Smooth muscle cell (in vitro differentiated cells): ENCODE results near the gene ABCG5. TPM values are rescaled to one million over a fixed set of nuclear protein-coding genes. Genes with fewer than 3 reads are reported as not detected.

Experiments
- DNase-seq: peaks from one replicate; lab custom pipeline; 2025; ENCODE audit not compliant: unreplicated experiment; lab: John Stamatoyannopoulos, UW
- H2AFZ ChIP-seq: fragments of 200-600 bp; sonication (generic); 2 replicates; pipeline ENCODE4 v1.6.0; 2016; ENCODE audit warnings: antibody characterized with exemption, low read depth, mild to moderate bottlenecking
- H3F3A ChIP-seq: fragments of 200-600 bp; sonication (generic); 2 replicates; pipeline ENCODE4 v1.6.0; 2017; ENCODE audit warnings: antibody characterized with exemption, low read depth
- H3K27ac ChIP-seq: fragments of 200-600 bp; sonication (generic); 2 replicates; pipeline ENCODE4 v1.5.1; 2016; ENCODE audit warnings: low read depth, mild to moderate bottlenecking
- H3K27me3 ChIP-seq: fragments of 200-600 bp; sonication (generic); 2 replicates; pipeline ENCODE4 v1.6.1; 2016; ENCODE audit warnings: low read depth, mild to moderate bottlenecking
- H3K36me3 ChIP-seq: fragments of 200-600 bp; sonication (generic); 2 replicates; pipeline ENCODE4 v1.5.1; 2016; ENCODE audit warnings: low read depth
- H3K4me1 ChIP-seq: fragments of 200-600 bp; sonication (generic); 2 replicates; pipeline ENCODE4 v1.5.1; 2016; ENCODE audit warnings: low read depth
- H3K4me2 ChIP-seq: fragments of 200-600 bp; sonication (generic); 2 replicates; pipeline ENCODE4 v1.6.0; 2016; ENCODE audit warnings: mild to moderate bottlenecking
- H3K4me3 ChIP-seq: fragments of 200-600 bp; sonication (generic); 2 replicates; pipeline ENCODE4 v1.5.1; 2016; ENCODE audit warnings: mild to moderate bottlenecking
- H3K79me2 ChIP-seq: fragments of 200-600 bp; sonication (generic); 2 replicates; pipeline ENCODE4 v1.6.0; 2016; ENCODE audit warnings: low read depth, mild to moderate bottlenecking
- H3K9ac ChIP-seq: fragments of 200-600 bp; sonication (generic); 2 replicates; pipeline ENCODE4 v1.6.0; 2016; ENCODE audit warnings: low read depth
- H3K9me3 ChIP-seq: fragments of 200-600 bp; sonication (generic); replicated peaks from 2 replicates; pipeline ENCODE4 v1.5.1; 2016; ENCODE audit warnings: low read depth
- H4K20me1 ChIP-seq: fragments of 200-600 bp; sonication (generic); 2 replicates; pipeline ENCODE4 v1.6.0; 2016; ENCODE audit warnings: low read depth
- CTCF ChIP-seq: fragments of 200-600 bp; sonication (generic); IDR thresholded peaks from 2 replicates; pipeline ENCODE4 v1.5.1; 2017; ENCODE audit warnings: borderline replicate concordance, mild to moderate bottlenecking, antibody characterized with exemption; ENCODE audit not compliant: insufficient read depth, poor library complexity, severe bottlenecking
- WGBS: methylation state at CpG from one replicate; pipeline ENCODE4 v1.1.7; 2016; ENCODE audit warnings: low lambda C conversion rate; 5-methylcytosine and 5-hydroxymethylcytosine counted together
- polyA plus RNA-seq: library from polyadenylated mRNA; unstranded; fragments of >200 nt; fragmentation: Nextera tagmentation; extraction: Ambion mirVana; gene quantifications from 2 replicates; pipeline ENCODE4 v1.2.1, GENCODE V29; 2016
- total RNA-seq: library from RNA; depleted of rRNA; stranded (reverse); fragments of >200 nt; gene quantifications from 2 replicates; pipeline ENCODE4 v1.2.3, GENCODE V29; 2014

Gene ABCG5
- total and polyA plus RNA-seq, 2 experiments from 2014 or later = not detected

- no peak for DNase-seq
- H3F3A ChIP-seq = no peaks in the 10 kb centered on the region
- no peak overlapping the region for H3K9ac ChIP-seq
- H2AFZ ChIP-seq = no peak overlapping the region
- H3K79me2 ChIP-seq = no peaks in the 10 kb centered on the region
- no peaks in the 10 kb centered on the region for H4K20me1 ChIP-seq
- no peaks in the 10 kb centered on the region for H3K4me1 ChIP-seq
- WGBS = 94% methylated on average over 5 of the region's 5 CpGs
- H3K27me3 ChIP-seq = no peaks in the 10 kb centered on the region
- TF ChIP-seq CTCF = no peak
- H3K9me3 ChIP-seq = no peaks in the 10 kb centered on the region
- no peak overlapping the region for H3K4me3 ChIP-seq
- H3K36me3 ChIP-seq = peaks cover 5% of the 10 kb centered on the region
- no peak overlapping the region for H3K4me2 ChIP-seq
- H3K27ac ChIP-seq = no peak overlapping the region
Observed at GRCh38 chr2:43884689-43885088, 46.0 kb upstream of the ABCG5 start.

GRCh38 chr2:43882312-43882711, 43.7 kb upstream of the ABCG5 start:
- Histone ChIP-seq H3K9ac (no peak overlapping the region), H4K20me1 (no peaks in the 10 kb centered on the region), H3K4me2 (no peak overlapping the region), H3K36me3 (no peaks in the 10 kb centered on the region), H3K4me1 (no peaks in the 10 kb centered on the region), H3K79me2 (no peaks in the 10 kb centered on the region), H2AFZ (no peak overlapping the region), H3F3A (no peaks in the 10 kb centered on the region), H3K27ac (no peak overlapping the region), H3K9me3 (no peaks in the 10 kb centered on the region), H3K4me3 (no peak overlapping the region), H3K27me3 (no peaks in the 10 kb centered on the region)
- WGBS = 89% methylated on average over 4 of the region's 4 CpGs
- no peak for DNase-seq
- no peak for TF ChIP-seq CTCF

- H2AFZ ChIP-seq = no peak overlapping the region
- no peak for DNase-seq
- WGBS = 93% methylated on average over 5 of the region's 5 CpGs
- TF ChIP-seq CTCF = no peak
- no peak overlapping the region for H3K4me3 ChIP-seq
- no peaks in the 10 kb centered on the region for H3K79me2 ChIP-seq
- H4K20me1 ChIP-seq = no peaks in the 10 kb centered on the region
- H3K9me3 ChIP-seq = no peaks in the 10 kb centered on the region
- H3K4me2 ChIP-seq = no peak overlapping the region
- H3K27ac ChIP-seq = no peak overlapping the region
- H3K27me3 ChIP-seq = no peaks in the 10 kb centered on the region
- no peaks in the 10 kb centered on the region for H3K36me3 ChIP-seq
- H3K9ac ChIP-seq = no peak overlapping the region
- H3K4me1 ChIP-seq = no peaks in the 10 kb centered on the region
- no peaks in the 10 kb centered on the region for H3F3A ChIP-seq
Observed at GRCh38 chr2:43880952-43881351, 42.3 kb upstream of the ABCG5 start.

- H3K79me2 ChIP-seq = no peaks in the 10 kb centered on the region
- TF ChIP-seq CTCF = no peak
- H3K27ac ChIP-seq = no peak overlapping the region
- H3F3A ChIP-seq = no peaks in the 10 kb centered on the region
- no peak overlapping the region for H3K9ac ChIP-seq
- no peaks in the 10 kb centered on the region for H3K27me3 ChIP-seq
- no peaks in the 10 kb centered on the region for H4K20me1 ChIP-seq
- WGBS = 85% methylated on average over 9 of the region's 9 CpGs
- H3K4me1 ChIP-seq = no peaks in the 10 kb centered on the region
- DNase-seq = no peak
- no peak overlapping the region for H3K4me2 ChIP-seq
- no peaks in the 10 kb centered on the region for H3K9me3 ChIP-seq
- H3K36me3 ChIP-seq = no peaks in the 10 kb centered on the region
- no peak overlapping the region for H2AFZ ChIP-seq
- H3K4me3 ChIP-seq = no peak overlapping the region
Observed at GRCh38 chr2:43880471-43880870, 41.8 kb upstream of the ABCG5 start.
